Measurements from ENCODE around the gene DHDDS.

DNA sequence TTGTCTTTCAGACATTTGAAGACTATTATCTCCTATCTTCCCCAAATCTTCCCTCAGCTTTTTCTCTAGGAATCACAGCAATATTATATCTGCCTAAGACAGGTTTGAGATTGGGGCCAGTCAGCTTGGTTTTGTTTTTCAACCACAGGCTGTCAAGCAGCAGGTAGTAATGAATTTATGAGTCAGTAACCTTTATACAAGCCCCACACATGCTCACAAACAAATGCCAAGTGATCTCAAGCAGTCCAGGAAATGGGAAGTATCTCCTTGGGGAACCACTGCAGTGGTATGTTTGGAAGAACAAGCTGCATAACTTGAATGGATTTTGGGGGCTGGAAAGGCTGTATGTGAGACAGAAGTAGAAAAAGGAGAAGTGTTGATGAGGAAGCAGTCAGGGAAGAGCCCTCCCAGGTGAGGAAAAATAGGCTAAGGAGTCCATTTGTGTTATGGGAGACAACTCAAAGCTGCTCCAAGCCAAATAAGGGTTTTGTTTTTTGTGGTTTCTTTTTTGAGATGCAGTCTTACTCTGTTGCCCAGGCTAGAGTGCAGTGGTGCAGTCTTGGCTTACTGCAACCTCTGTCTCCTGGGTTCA is 2.1 kb downstream of the DHDDS start:
- TF ChIP-seq EZH2 (IDR thresholded peaks at IDR 0.05; ENCODE audit: low read depth), result no peak
- TF ChIP-seq, protein P1, sequence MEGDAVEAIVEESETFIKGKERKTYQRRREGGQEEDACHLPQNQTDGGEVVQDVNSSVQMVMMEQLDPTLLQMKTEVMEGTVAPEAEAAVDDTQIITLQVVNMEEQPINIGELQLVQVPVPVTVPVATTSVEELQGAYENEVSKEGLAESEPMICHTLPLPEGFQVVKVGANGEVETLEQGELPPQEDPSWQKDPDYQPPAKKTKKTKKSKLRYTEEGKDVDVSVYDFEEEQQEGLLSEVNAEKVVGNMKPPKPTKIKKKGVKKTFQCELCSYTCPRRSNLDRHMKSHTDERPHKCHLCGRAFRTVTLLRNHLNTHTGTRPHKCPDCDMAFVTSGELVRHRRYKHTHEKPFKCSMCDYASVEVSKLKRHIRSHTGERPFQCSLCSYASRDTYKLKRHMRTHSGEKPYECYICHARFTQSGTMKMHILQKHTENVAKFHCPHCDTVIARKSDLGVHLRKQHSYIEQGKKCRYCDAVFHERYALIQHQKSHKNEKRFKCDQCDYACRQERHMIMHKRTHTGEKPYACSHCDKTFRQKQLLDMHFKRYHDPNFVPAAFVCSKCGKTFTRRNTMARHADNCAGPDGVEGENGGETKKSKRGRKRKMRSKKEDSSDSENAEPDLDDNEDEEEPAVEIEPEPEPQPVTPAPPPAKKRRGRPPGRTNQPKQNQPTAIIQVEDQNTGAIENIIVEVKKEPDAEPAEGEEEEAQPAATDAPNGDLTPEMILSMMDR (conservative IDR thresholded peaks at IDR 0.05), result no peak
